ENCODE measurements around the gene ADAP2. TPM values are rescaled to one million over a fixed set of nuclear protein-coding genes. Genes with fewer than 3 reads are reported as not detected.

The ADAP2 gene
- total RNA-seq, 2 experiments from 2014 or later: 0.92 to 1.5 TPM

DNA sequence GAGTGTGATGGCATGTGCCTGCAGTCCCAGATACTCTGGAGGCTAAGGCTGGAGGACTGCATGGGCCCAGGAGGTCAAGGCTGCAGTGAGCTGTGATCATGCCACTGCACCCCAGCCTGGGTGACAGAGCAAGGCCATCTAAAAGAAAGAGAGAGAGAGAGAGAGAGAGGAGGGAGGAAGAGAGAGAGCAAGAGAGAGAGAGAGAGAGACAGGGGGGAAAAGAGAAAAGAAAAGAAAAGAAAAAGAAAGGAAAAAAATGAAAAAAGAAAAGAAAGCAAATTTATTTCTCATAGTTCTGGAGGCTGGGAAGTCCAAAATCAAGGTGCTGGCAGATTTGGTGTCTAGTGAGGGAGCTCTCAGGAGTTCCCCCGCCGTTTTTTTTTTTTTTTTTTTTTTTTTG lies 82.4 kb downstream of the ADAP2 start:
- no peak for DNase-seq
- Mint-ChIP-seq H3K9me3 (no peaks in the 10 kb centered on the region), H3K27ac (no peak overlapping the region), H3K4me3 (no peak overlapping the region), H3K36me3 (ENCODE audit: low read depth) (peaks cover 5% of the 10 kb centered on the region), H3K4me1 (ENCODE audit: low read depth) (peaks cover 10% of the 10 kb centered on the region), H3K27me3 (peaks cover 12% of the 10 kb centered on the region)
- ChIA-PET CTCF (no interaction called here), POLR2A (no interaction called here)
- no peak for ATAC-seq
- intact Hi-C loops (cut with micrococcal nuclease): no loop called here
- TF ChIP-seq CTCF (IDR thresholded peaks at IDR 0.05): no peak

DNA sequence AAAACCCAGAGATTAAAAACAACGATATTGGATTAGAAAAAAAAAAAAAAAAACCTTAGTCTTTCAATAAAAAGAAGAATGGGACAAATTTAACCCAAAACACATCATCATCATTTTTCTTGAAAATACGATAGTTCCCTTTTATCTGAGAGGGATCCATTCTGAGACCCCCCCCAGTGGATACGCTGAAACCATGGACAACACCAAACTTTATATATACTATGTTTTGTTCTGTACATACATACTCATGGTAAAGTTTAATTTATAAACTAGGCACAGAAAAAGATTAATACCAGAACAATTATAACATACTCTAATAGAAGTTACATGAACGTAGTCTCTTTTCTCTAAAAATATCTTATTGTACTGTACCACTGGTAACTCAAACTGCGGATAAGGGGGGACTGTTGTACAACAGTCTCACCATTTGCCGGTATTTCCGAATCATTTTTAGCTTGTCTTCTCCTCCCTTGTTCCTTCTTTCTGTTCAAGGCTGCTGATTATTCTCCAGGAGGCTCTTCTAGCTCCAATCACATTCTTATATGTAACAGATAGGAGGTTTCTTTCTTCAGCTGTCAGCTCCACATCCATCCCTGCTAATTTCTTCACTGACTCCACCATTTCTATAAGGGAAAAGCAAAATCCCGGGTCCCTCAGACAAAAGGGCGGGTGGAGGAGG lies 86.1 kb downstream of the ADAP2 start:
- H3K36me3 Mint-ChIP-seq (ENCODE audit: low read depth): no peaks in the 10 kb centered on the region
- no peak for ATAC-seq
- TF ChIP-seq CTCF (IDR thresholded peaks at IDR 0.05): no peak
- H3K4me3 Mint-ChIP-seq: peak overlapping the region; percentile 78
- peaks cover 15% of the 10 kb centered on the region for H3K4me1 Mint-ChIP-seq (ENCODE audit: low read depth)
- peaks cover 20% of the 10 kb centered on the region for H3K27me3 Mint-ChIP-seq
- H3K27ac Mint-ChIP-seq: peak overlapping the region; percentile 17
- DNase-seq: no peak
- intact Hi-C loops (cut with micrococcal nuclease): no loop called here
- POLR2A ChIA-PET: interaction anchor here (0.8 to 1.9 kb wide), 2 partner anchors 13 to 37 kb away, joined by 3 to 4 read pairs; partner anchors contain the start of gene RNF135
- H3K9me3 Mint-ChIP-seq: no peaks in the 10 kb centered on the region
- CTCF ChIA-PET: interaction anchor here (0.9 to 2.2 kb wide), 5 partner anchors 12 to 209 kb away, joined by 3 to 9 read pairs (median 3); partner anchors contain the start of gene RNF135

DNA sequence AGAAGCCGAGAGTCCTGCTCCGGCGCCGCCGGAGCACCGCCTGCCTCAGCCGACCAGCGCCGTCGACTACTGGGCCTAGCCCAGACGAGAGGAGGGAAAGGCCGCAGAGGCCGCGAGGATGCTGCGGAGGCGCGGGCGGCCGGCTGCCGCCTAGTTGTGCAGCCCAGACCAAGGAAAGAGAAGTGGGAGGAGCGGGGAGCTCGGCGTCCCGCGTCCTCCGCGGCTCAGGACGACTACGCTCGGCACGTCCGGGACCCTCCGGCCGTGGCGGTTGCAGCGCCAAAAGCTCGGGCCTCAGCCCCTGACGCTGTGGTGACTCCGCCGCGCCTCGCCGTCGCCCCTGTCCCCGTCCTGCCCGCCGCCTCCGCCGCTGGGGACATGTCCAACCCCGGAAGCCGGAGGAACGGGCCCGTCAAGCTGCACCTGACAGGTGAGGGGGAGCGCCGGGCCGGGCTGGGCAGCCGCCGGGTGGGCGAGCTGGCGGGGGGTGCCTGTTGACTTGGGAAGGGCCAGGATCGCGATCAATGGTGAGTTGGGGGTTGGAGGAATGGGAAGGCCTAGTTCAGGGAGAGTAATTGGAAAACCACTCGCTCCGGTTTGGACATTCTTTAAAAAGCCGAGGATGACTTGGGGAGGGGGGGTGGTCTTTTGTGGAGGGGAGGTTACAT lies 86.8 kb downstream of the ADAP2 start:
- Mint-ChIP-seq H3K4me1 (ENCODE audit: low read depth) (peaks cover 15% of the 10 kb centered on the region), H3K27ac (peak overlapping the region; percentile 68), H3K9me3 (no peaks in the 10 kb centered on the region), H3K36me3 (ENCODE audit: low read depth) (no peaks in the 10 kb centered on the region), H3K27me3 (peaks cover 20% of the 10 kb centered on the region), H3K4me3 (peak overlapping the region; percentile 78)
- POLR2A ChIA-PET: interaction anchor here (0.6 to 1.9 kb wide), 3 partner anchors 13 to 121 kb away, joined by 3 to 4 read pairs (median 3); partner anchors contain the start of gene RNF135
- CTCF ChIA-PET: interaction anchor here (0.5 to 2.2 kb wide), 6 partner anchors 12 to 208 kb away, joined by 3 to 9 read pairs (median 3); partner anchors contain the start of gene RNF135
- TF ChIP-seq CTCF (IDR thresholded peaks at IDR 0.05): no peak
- DNase-seq (peak; percentile 58), ATAC-seq (peak; percentile 82)
- intact Hi-C loops (cut with micrococcal nuclease): no loop called here

Other genes with a start within 250 kb of the ADAP2 start
- 10 to 100 TPM; 40.3 to 42.5 TPM for gene CRLF3, start 97.3 kb upstream of the ADAP2 start, total RNA-seq
- gene ATAD5, start 90.0 kb upstream of the ADAP2 start, total RNA-seq: 10 to 100 TPM; 34.5 to 35.0 TPM
- 10 to 100 TPM in 1 of 2 experiments, 1 to 10 TPM in 1; 9.7 to 12.6 TPM for gene TEFM, start 15.7 kb upstream of the ADAP2 start, total RNA-seq
- gene RNF135, start 49.1 kb downstream of the ADAP2 start, total RNA-seq: 1 to 10 TPM; 5.4 to 6.6 TPM
- 10 to 100 TPM; 19.4 to 20.1 TPM for gene NF1, start 173.0 kb downstream of the ADAP2 start, total RNA-seq